PFSK-1 (cell line): ENCODE results near the gene SH2D7.

Experiments
- POLR2AphosphoS5 ChIP-seq: IDR thresholded peaks from 2 replicates; pipeline ENCODE4 v1.6.1; 2012; ENCODE audit warnings: low read depth, mild to moderate bottlenecking, control low read depth, low read length, moderate library complexity
- REST ChIP-seq, 2 experiments: IDR thresholded peaks; 2 replicates each; pipeline versions ENCODE4 v1.6.1 to v1.8.0; 2011 to 2012; ENCODE audit warnings: low read depth in 2 of 2, low read length in 2 of 2, control low read depth in 1 of 2, inconsistent platforms in 1 of 2, mild to moderate bottlenecking in 1 of 2, moderate library complexity in 1 of 2; ENCODE audit not compliant: insufficient read depth in 1 of 2
- TAF1 ChIP-seq: IDR thresholded peaks from 2 replicates; pipeline ENCODE4 v1.6.1; 2012; ENCODE audit warnings: low read length, control low read depth, borderline replicate concordance; ENCODE audit not compliant: insufficient read depth

DNA sequence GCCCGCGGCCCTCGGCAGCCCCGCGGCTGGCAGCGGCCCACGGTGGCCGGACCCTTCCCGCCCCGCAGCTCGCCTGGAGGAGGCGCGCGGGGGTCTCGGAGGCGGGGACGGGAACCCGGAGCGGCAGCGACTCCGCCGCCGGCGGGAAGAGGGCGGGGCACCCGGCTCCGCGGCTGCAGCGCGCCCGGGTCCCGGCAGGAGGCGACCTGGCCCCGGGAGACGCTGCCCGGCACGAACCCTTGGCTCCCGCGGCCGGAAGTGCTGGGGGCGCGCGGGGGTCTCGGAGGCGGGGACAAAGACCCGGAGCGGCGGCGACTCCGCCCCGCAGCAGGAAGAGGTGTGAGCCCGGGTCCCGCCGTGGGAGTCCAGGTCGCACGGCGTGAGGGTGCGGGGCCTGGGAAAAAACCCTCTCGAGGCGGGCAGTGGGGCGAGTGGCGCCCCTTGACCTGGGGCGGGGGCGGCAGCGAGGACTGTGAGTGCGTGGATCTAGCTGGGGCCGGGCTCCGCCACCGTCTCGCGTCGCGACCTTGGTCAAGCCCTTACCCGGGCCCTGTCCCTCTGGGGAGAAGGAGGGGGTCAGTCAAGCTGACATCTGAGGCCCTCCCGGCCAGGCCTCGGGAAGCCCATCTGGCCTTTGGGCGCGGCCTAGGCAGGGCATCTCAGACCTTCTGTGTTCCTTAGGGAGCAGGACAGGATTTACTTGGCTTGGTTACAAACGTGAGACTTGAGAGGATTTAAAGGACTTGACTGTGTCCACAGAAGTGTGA lies 39.1 kb downstream of the SH2D7 start, which contains the start of gene CIB2:
- 0 out of 2 replicates have a peak, but pooled peaks have one; percentile 35 for TF ChIP-seq POLR2AphosphoS5
- no peak for TF ChIP-seq TAF1
- TF ChIP-seq REST (IDR thresholded peaks at IDR 0.05; ENCODE audit: insufficient read depth in 1 of 2, low read depth in 2 of 2, low read length in 2 of 2): no peak
